ENCODE data around the gene SPATA3.

The SPATA3 gene

GRCh38 chr2:231008131-231008530, 12.2 kb downstream of the SPATA3 start:
- Histone ChIP-seq H3K4me3 (ENCODE audit: low read depth, low read length, poor library complexity, severe bottlenecking) (no peak overlapping the region), H3K4me1 (ENCODE audit: insufficient read depth, low read length, severe bottlenecking) (no peaks in the 10 kb centered on the region), H3K9me2 (ENCODE audit: low read depth, low read length) (no peaks in the 10 kb centered on the region), H3K36me3 (ENCODE audit: insufficient read depth, low read length) (no peaks in the 10 kb centered on the region), H3K4me2 (ENCODE audit: low read length) (no peak overlapping the region), H3K9me3 (ENCODE audit: low read length) (no peaks in the 10 kb centered on the region), H2AFZ (ENCODE audit: low read length) (no peak overlapping the region), H3K27me3 (ENCODE audit: insufficient read depth, low read length) (peaks cover 8% of the 10 kb centered on the region; the same call in 1 of the 2 replicates), H3K27ac (ENCODE audit: low read depth, low read length, poor library complexity, severe bottlenecking) (no peak overlapping the region), H4K20me1 (ENCODE audit: insufficient read depth, low read length) (no peaks in the 10 kb centered on the region), H3F3A (ENCODE audit: insufficient read depth, low read length) (no peaks in the 10 kb centered on the region), H3K9ac (ENCODE audit: low read length) (no peak overlapping the region), H3K79me2 (ENCODE audit: insufficient read depth, low read length) (no peaks in the 10 kb centered on the region)
- TF ChIP-seq CTCF (IDR thresholded peaks at IDR 0.05; ENCODE audit: low read length) (no peak), EZH2 (IDR thresholded peaks at IDR 0.05; ENCODE audit: borderline replicate concordance, low read length) (no peak)

- Histone ChIP-seq H3K4me3 (ENCODE audit: low read depth, low read length, poor library complexity, severe bottlenecking) (no peak overlapping the region), H2AFZ (ENCODE audit: low read length) (no peak overlapping the region), H3K36me3 (ENCODE audit: insufficient read depth, low read length) (no peaks in the 10 kb centered on the region), H3F3A (ENCODE audit: insufficient read depth, low read length) (no peaks in the 10 kb centered on the region), H3K9ac (ENCODE audit: low read length) (no peak overlapping the region), H3K27me3 (ENCODE audit: insufficient read depth, low read length) (peaks cover 4% of the 10 kb centered on the region; the same call in 1 of the 2 replicates), H3K4me1 (ENCODE audit: insufficient read depth, low read length, severe bottlenecking) (no peaks in the 10 kb centered on the region), H3K79me2 (ENCODE audit: insufficient read depth, low read length) (no peaks in the 10 kb centered on the region), H3K4me2 (ENCODE audit: low read length) (no peak overlapping the region), H4K20me1 (ENCODE audit: insufficient read depth, low read length) (no peaks in the 10 kb centered on the region), H3K27ac (ENCODE audit: low read depth, low read length, poor library complexity, severe bottlenecking) (no peak overlapping the region), H3K9me2 (ENCODE audit: low read depth, low read length) (no peaks in the 10 kb centered on the region), H3K9me3 (ENCODE audit: low read length) (no peaks in the 10 kb centered on the region)
- TF ChIP-seq EZH2 (IDR thresholded peaks at IDR 0.05; ENCODE audit: borderline replicate concordance, low read length) (no peak), CTCF (IDR thresholded peaks at IDR 0.05; ENCODE audit: low read length) (no peak)
Measured at GRCh38 chr2:231009236-231009919, 13.5 kb downstream of the SPATA3 start.

- peaks cover 4% of the 10 kb centered on the region; the same call in 1 of the 2 replicates for H3K27me3 ChIP-seq (ENCODE audit: insufficient read depth, low read length)
- no peak overlapping the region for H3K4me2 ChIP-seq (ENCODE audit: low read length)
- no peak overlapping the region for H3K9ac ChIP-seq (ENCODE audit: low read length)
- no peak overlapping the region for H3K27ac ChIP-seq (ENCODE audit: low read depth, low read length, poor library complexity, severe bottlenecking)
- no peaks in the 10 kb centered on the region for H3K79me2 ChIP-seq (ENCODE audit: insufficient read depth, low read length)
- no peaks in the 10 kb centered on the region for H3F3A ChIP-seq (ENCODE audit: insufficient read depth, low read length)
- no peaks in the 10 kb centered on the region for H3K36me3 ChIP-seq (ENCODE audit: insufficient read depth, low read length)
- no peaks in the 10 kb centered on the region for H3K9me2 ChIP-seq (ENCODE audit: low read depth, low read length)
- TF ChIP-seq EZH2 (IDR thresholded peaks at IDR 0.05; ENCODE audit: borderline replicate concordance, low read length): no peak
- no peak for TF ChIP-seq CTCF (IDR thresholded peaks at IDR 0.05; ENCODE audit: low read length)
- no peak overlapping the region for H3K4me3 ChIP-seq (ENCODE audit: low read depth, low read length, poor library complexity, severe bottlenecking)
- no peak overlapping the region for H2AFZ ChIP-seq (ENCODE audit: low read length)
- H4K20me1 ChIP-seq (ENCODE audit: insufficient read depth, low read length): no peaks in the 10 kb centered on the region
- H3K4me1 ChIP-seq (ENCODE audit: insufficient read depth, low read length, severe bottlenecking): no peaks in the 10 kb centered on the region
- no peaks in the 10 kb centered on the region for H3K9me3 ChIP-seq (ENCODE audit: low read length)
Measured at GRCh38 chr2:231010201-231010730, 14.3 kb downstream of the SPATA3 start.

Data from OCI-LY1 (cell line).